Erythroblast (primary cell): ENCODE measurements around the gene E2F2.
A peak's percentile ranks its signal among the peaks of the same experiment; 100 is the strongest.

Experiments used
- DNase-seq, 2 experiments: peaks; one replicate each; lab custom pipeline; 2025; lab: John Stamatoyannopoulos, UW
- GATA1 ChIP-seq: IDR thresholded peaks from 2 replicates; pipeline ENCODE4 v1.6.1; 2011; ENCODE audit warnings: low read depth, mild to moderate bottlenecking, control low read depth, low read length, moderate library complexity
- POLR2A ChIP-seq: IDR thresholded peaks from 2 replicates; pipeline ENCODE4 v1.6.1; 2011; ENCODE audit warnings: mild to moderate bottlenecking, low read length

The E2F2 gene

GRCh38 chr1:23559136-23559984, 28.3 kb upstream of the E2F2 start, which contains the start of gene ID3:
Gene ID3, minus strand, starts transcription at chr1:23559501. Its CDS starts 75 bp downstream, at chr1:23559426.
- TF ChIP-seq POLR2A (peak; percentile 53), GATA1 (no peak)
- DNase-seq, result peak in 1 of 2 experiments; percentile 90

- no peak for TF ChIP-seq POLR2A
- no peak for TF ChIP-seq GATA1
- DNase-seq, result no peak
These were observed 27.8 kb upstream of the E2F2 start for GRCh38 chr1:23558872-23559135.

DNA sequence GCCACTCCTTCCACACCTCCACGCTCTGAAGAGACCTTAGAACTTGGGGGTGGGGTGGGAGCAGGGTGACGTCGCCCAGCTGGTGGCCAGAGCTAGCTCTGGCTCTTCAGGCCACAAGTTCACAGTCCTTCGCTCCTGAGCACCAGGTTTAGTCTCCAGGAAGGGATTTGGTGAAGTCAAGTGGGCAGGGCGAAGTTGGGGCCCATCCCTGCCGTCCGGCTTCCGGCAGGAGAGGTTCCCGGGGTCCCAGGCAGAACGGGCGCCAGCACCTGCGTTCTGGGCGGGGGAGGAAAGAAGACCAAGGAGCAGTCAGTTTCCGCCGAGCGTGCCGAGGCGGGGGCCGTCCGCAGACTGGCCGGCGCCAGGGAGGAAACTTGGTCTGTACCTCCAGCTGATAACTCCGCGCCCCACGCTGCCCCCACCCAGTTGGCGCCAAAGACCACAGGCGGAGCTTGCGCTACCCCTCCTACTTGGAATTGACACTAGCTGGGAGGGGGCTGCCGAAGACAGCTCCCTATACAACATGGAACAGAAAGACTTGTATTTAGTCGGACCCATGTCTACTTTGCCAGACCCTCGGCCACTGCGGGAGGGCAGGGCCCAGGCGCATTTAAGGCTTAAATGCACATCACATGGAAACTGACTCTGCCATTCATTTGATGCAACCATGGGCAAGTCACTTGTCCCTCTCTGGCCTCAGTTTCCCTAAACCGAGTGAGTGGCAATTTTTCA, 27.3 kb upstream of the E2F2 start:
- no peak for DNase-seq
- no peak for TF ChIP-seq GATA1
- no peak for TF ChIP-seq POLR2A

GRCh38 chr1:23557471-23558124, 26.6 kb upstream of the E2F2 start:
- DNase-seq, result no peak
- no peak for TF ChIP-seq POLR2A
- no peak for TF ChIP-seq GATA1

GRCh38 chr1:23556635-23557470, 25.8 kb upstream of the E2F2 start:
- DNase-seq, result no peak
- no peak for TF ChIP-seq POLR2A
- TF ChIP-seq GATA1, result no peak

- DNase-seq, result no peak
- TF ChIP-seq POLR2A (no peak), GATA1 (no peak)
These were observed 25.1 kb upstream of the E2F2 start for GRCh38 chr1:23555986-23556634.

DNA sequence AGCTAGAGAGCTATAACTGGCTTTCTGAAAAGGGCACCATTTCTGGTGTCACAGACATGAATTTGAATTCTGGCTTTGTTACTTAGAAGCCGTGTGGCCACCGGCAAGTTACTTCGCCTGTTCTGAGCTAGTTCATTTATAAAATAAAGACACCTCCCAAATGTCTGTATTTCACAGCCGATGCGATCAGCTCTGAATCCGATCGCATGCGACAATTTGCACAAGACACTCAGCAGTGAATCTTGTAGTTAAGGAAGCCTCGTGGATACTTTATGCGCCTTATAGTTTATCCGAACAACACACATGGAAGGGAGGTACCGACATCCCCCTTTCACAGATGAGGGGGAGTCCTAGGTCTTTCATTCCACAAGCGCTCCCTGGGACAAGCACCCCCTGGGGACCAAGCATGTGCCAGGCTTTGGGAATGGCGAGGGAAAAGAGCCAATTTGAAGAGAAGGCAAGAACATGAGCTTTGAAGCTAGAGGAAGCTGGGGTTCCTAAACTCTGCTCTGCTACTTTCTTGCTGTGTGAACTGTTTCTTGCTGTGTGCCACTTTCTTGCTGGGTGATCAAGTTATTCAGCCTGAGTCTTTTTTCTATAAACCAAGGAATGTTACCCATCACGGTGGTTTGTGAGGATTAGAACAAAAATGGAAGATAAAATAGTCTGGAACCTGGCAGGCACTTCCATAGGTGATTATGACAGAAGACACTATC, 24.4 kb upstream of the E2F2 start:
- no peak for DNase-seq
- TF ChIP-seq GATA1 (no peak), POLR2A (no peak)

GRCh38 chr1:23554481-23555269, 23.6 kb upstream of the E2F2 start:
- peak in 1 of 2 experiments; percentile 82 for DNase-seq
- TF ChIP-seq GATA1 (no peak), POLR2A (no peak)

- TF ChIP-seq POLR2A (no peak), GATA1 (no peak)
These were observed 23.1 kb upstream of the E2F2 start for GRCh38 chr1:23554127-23554480.

DNA sequence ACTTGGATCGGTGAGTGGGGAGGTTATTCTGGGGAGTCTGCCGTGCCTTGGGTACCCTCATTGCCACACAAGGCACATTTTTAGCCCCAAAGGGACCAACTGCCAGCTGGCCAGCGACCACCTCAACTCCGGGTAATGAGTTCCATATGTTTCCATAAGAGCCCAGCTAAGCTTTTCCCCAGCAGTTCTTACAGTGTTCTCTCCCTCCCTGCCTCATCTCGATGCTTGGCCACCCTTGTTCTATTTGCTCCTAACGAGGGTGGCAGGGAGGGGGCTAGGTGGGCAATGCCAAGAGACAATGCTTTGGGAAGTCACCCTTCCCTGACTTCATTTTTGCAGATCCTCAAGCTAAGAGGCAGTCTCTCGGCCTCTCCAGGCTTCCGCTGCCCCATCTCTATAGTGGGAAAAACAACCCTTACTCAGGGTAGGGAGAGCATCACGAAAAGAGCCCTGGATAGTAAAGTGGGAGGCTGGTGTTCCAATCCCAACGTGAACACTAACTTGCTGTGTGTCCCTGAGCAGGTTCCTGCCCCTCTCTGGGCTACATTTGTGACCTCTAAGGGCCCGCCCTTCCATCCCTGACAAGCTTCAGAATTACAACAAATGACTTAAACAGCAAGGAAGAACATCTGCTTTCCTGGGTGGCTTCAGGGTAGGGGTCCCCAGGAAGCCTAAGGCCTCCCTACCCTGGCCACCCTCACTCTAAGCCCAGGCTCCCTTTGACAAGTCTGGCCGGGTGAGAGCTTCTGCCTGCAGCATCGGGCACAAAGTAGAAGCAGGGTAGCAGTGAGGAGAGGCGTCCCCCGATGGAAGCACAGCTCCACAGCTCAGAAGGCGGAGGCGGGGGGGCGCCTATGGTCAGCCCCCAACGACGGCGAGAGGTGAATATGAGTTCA, 22.4 kb upstream of the E2F2 start:
- TF ChIP-seq GATA1 (no peak), POLR2A (no peak)
- DNase-seq, result no peak

More at GRCh38 chr1:23554127-23554480, 23.1 kb upstream of the E2F2 start:
- no peak for DNase-seq

- no peak for DNase-seq
- no peak for TF ChIP-seq POLR2A
- TF ChIP-seq GATA1, result no peak
These were observed 20.8 kb upstream of the E2F2 start for GRCh38 chr1:23551849-23552248.
